Stomach (tissue), 4 donors: ENCODE data around the gene STPG4.

Experiments
- CTCF ChIP-seq, 7 experiments: fragments of 450-650 bp in 4 of 7; fragments of 200-600 bp in 3 of 7; sonication (generic) in 3 of 7; IDR thresholded peaks; one replicate each; pipeline ENCODE4 v1.5.1; 2016 to 2019; ENCODE audit warnings: antibody characterized with exemption in 7 of 7, control low read depth in 2 of 7, mild to moderate bottlenecking in 1 of 7
- EP300 ChIP-seq: sonication (generic); formaldehyde crosslinking; IDR thresholded peaks from one replicate; pipeline ENCODE4 v1.6.1; 2017; ENCODE audit warnings: antibody characterized with exemption
- POLR2A ChIP-seq, 4 donors: fragments of 450-650 bp; IDR thresholded peaks; one replicate each; pipeline ENCODE4 v1.6.1; 2016; ENCODE audit warnings: antibody characterized with exemption in 4 of 4, control low read depth in 2 of 4, mild to moderate bottlenecking in 1 of 4, moderate library complexity in 1 of 4
- POLR2AphosphoS5 ChIP-seq, 3 donors: sonication (generic); formaldehyde crosslinking; IDR thresholded peaks; one replicate each; pipeline ENCODE4 v1.6.1; 2016; ENCODE audit warnings: antibody characterized with exemption in 3 of 3

- TF ChIP-seq POLR2A (IDR thresholded peaks at IDR 0.05), result no peak
- no peak for TF ChIP-seq CTCF (IDR thresholded peaks at IDR 0.05)
- TF ChIP-seq EP300, result no peak
- TF ChIP-seq POLR2AphosphoS5 (IDR thresholded peaks at IDR 0.05), result no peak
Measured at GRCh38 chr2:47050762-47051161, 104.3 kb downstream of the STPG4 start.
